H9 (cell line): ENCODE data around the gene ANKRD30B. TPM values are rescaled to one million over a fixed set of nuclear protein-coding genes. Genes with fewer than 3 reads are reported as not detected.
"Not testable (repeated sequence)": the region's sequence is repeated elsewhere in the genome, so short reads cannot be mapped to it uniquely, and the experiment has no call there.

ENCODE experiments used
- DNase-seq: peaks from one replicate; pipeline ENCODE4 v3.0.0-alpha.2; 2017
- H2AFZ ChIP-seq: one replicate; pipeline ENCODE4 v1.6.1; 2013; ENCODE audit warnings: mild to moderate bottlenecking, low read length, control low read depth, moderate library complexity
- H2AK5ac ChIP-seq: 2 replicates; pipeline ENCODE4 v1.6.1; 2013; ENCODE audit warnings: low read length, control low read depth, mixed read lengths; ENCODE audit not compliant: insufficient read length
- H2BK120ac ChIP-seq: one replicate; pipeline ENCODE4 v1.6.1; 2013; ENCODE audit warnings: low read depth, mild to moderate bottlenecking, low read length, control low read depth, inconsistent platforms; ENCODE audit not compliant: poor library complexity, severe bottlenecking
- H2BK12ac ChIP-seq: 2 replicates; pipeline ENCODE4 v1.6.1; 2013; ENCODE audit warnings: low read length, control low read depth, mixed read lengths, low read depth; ENCODE audit not compliant: insufficient read length
- H2BK15ac ChIP-seq: 2 replicates; pipeline ENCODE4 v1.6.1; 2013; ENCODE audit warnings: low read depth, low read length, control low read depth
- H2BK20ac ChIP-seq: one replicate; pipeline ENCODE4 v1.6.1; 2013; ENCODE audit warnings: low read depth, mild to moderate bottlenecking, low read length, control low read depth, inconsistent platforms; ENCODE audit not compliant: poor library complexity, severe bottlenecking
- H2BK5ac ChIP-seq: 2 replicates; pipeline ENCODE4 v1.6.1; 2013; ENCODE audit warnings: low read length, control low read depth, mixed read lengths; ENCODE audit not compliant: insufficient read length
- H3K14ac ChIP-seq: 2 replicates; pipeline ENCODE4 v1.6.1; 2013; ENCODE audit warnings: low read length, control low read depth; ENCODE audit not compliant: insufficient read depth
- H3K18ac ChIP-seq: 2 replicates; pipeline ENCODE4 v1.6.1; 2013; ENCODE audit warnings: low read depth, mild to moderate bottlenecking, mixed read lengths, low read length, control low read depth; ENCODE audit not compliant: insufficient read length
- H3K23ac ChIP-seq: 2 replicates; pipeline ENCODE4 v1.6.1; 2013; ENCODE audit warnings: low read length, control low read depth, mixed read lengths, low read depth; ENCODE audit not compliant: insufficient read length
- H3K23me2 ChIP-seq: 2 replicates; pipeline ENCODE4 v1.6.1; 2013; ENCODE audit warnings: low read depth, mild to moderate bottlenecking, mixed read lengths, low read length, control low read depth; ENCODE audit not compliant: insufficient read length, poor library complexity, severe bottlenecking
- H3K27ac ChIP-seq: 2 replicates; pipeline ENCODE4 v1.5.1; 2013; ENCODE audit warnings: low read length, control low read depth, mixed read lengths, low read depth; ENCODE audit not compliant: insufficient read length
- H3K27me3 ChIP-seq: 2 replicates; pipeline ENCODE4 v1.6.1; 2013; ENCODE audit warnings: low read length, control low read depth, inconsistent platforms; ENCODE audit not compliant: insufficient read depth
- H3K4ac ChIP-seq: 2 replicates; pipeline ENCODE4 v1.6.1; 2013; ENCODE audit warnings: low read depth, mild to moderate bottlenecking, control low read depth, inconsistent platforms, low read length, moderate library complexity
- H3K4me1 ChIP-seq: 2 replicates; pipeline ENCODE4 v1.6.1; 2013; ENCODE audit warnings: low read length, control low read depth, inconsistent platforms; ENCODE audit not compliant: insufficient read depth
- H3K4me2 ChIP-seq: 2 replicates; pipeline ENCODE4 v1.6.1; 2013; ENCODE audit warnings: low read length, control low read depth, mixed read lengths; ENCODE audit not compliant: insufficient read length, insufficient read depth
- H3K56ac ChIP-seq: 2 replicates; pipeline ENCODE4 v1.6.1; 2013; ENCODE audit warnings: low read depth, mild to moderate bottlenecking, mixed read lengths, low read length, control low read depth; ENCODE audit not compliant: insufficient read length
- H3K79me1 ChIP-seq: 2 replicates; pipeline ENCODE4 v1.6.1; 2013; ENCODE audit warnings: low read depth, mild to moderate bottlenecking, moderate library complexity, low read length, control low read depth, inconsistent platforms; ENCODE audit not compliant: insufficient read depth, poor library complexity, severe bottlenecking
- H3K79me2 ChIP-seq: 2 replicates; pipeline ENCODE4 v1.6.1; 2013; ENCODE audit warnings: low read length, control low read depth, inconsistent platforms; ENCODE audit not compliant: insufficient read depth
- H3K9ac ChIP-seq: 2 replicates; pipeline ENCODE4 v1.6.1; 2013; ENCODE audit warnings: low read length, control low read depth, mixed read lengths; ENCODE audit not compliant: insufficient read length; ENCODE audit errors: extremely low read depth
- H3K9me3 ChIP-seq: one replicate; pipeline ENCODE4 v1.6.1; 2013; ENCODE audit warnings: low read depth, low read length, inconsistent platforms; ENCODE audit not compliant: control insufficient read depth
- H3T11ph ChIP-seq: one replicate; pipeline ENCODE4 v1.6.1; 2013; ENCODE audit warnings: mild to moderate bottlenecking, low read length, control low read depth, inconsistent platforms
- H4K20me1 ChIP-seq: one replicate; pipeline ENCODE4 v1.6.1; 2013; ENCODE audit not compliant: control insufficient read depth, insufficient read length, insufficient read depth
- H4K5ac ChIP-seq: 2 replicates; pipeline ENCODE4 v1.6.1; 2013; ENCODE audit warnings: low read depth, mild to moderate bottlenecking, mixed read lengths, low read length, control low read depth; ENCODE audit not compliant: insufficient read length
- H4K8ac ChIP-seq: replicated peaks from 2 replicates; pipeline ENCODE4 v1.6.1; 2013; ENCODE audit warnings: low read length, control low read depth, mixed read lengths, low read depth; ENCODE audit not compliant: insufficient read length
- H4K91ac ChIP-seq: 2 replicates; pipeline ENCODE4 v1.6.1; 2013; ENCODE audit warnings: low read depth, mild to moderate bottlenecking, moderate library complexity, mixed read lengths, low read length, control low read depth; ENCODE audit not compliant: insufficient read length
- H3K27ac Mint-ChIP-seq, 3 experiments: 2 replicates in 2 of 3; 3 replicates in 1 of 3; pipeline ENCODE4 v1.8.0; 2020 to 2021; ENCODE audit warnings: mixed read lengths in 3 of 3, mild to moderate bottlenecking in 1 of 3, moderate library complexity in 1 of 3
- H3K27me3 Mint-ChIP-seq: 2 replicates; pipeline ENCODE4 v1.8.0; 2021; ENCODE audit warnings: low read depth, mild to moderate bottlenecking, moderate library complexity, mixed read lengths
- H3K36me3 Mint-ChIP-seq, 3 experiments: 2 replicates in 2 of 3; 3 replicates in 1 of 3; pipeline ENCODE4 v1.8.0; 2020 to 2021; ENCODE audit warnings: low read depth in 3 of 3, mixed read lengths in 3 of 3; ENCODE audit not compliant: insufficient read depth in 1 of 3
- H3K4me1 Mint-ChIP-seq, 2 experiments: 2 replicates each; pipeline ENCODE4 v1.8.0; 2020; ENCODE audit warnings: mixed read lengths in 2 of 2
- H3K4me3 Mint-ChIP-seq, 2 experiments: 2 replicates in 1 of 2; 3 replicates in 1 of 2; pipeline ENCODE4 v1.8.0; 2020 to 2021; ENCODE audit warnings: mild to moderate bottlenecking in 2 of 2, mixed read lengths in 2 of 2, moderate library complexity in 1 of 2
- H3K9me3 Mint-ChIP-seq, 2 experiments: 2 replicates in 1 of 2; 3 replicates in 1 of 2; pipeline ENCODE4 v1.8.0; 2020; ENCODE audit warnings: mild to moderate bottlenecking in 2 of 2, mixed read lengths in 2 of 2, moderate library complexity in 1 of 2
- WGBS: extraction: QIAGEN DNeasy Blood & Tissue Kit; methylation state at CpG from one replicate; pipeline ENCODE4 v1.1.7; 2013; ENCODE audit warnings: missing lambda C conversion rate, low lambda C conversion rate, mixed read lengths; ENCODE audit not compliant: insufficient read length; ENCODE audit errors: extremely low coverage; 5-methylcytosine and 5-hydroxymethylcytosine counted together
- total RNA-seq: library from RNA; stranded (reverse); gene quantifications from 2 replicates; pipeline ENCODE4 v1.2.1, GENCODE V29; 2021

ANKRD30B gene
- total RNA-seq, 1 experiment from 2014 or later, result not detected

DNA sequence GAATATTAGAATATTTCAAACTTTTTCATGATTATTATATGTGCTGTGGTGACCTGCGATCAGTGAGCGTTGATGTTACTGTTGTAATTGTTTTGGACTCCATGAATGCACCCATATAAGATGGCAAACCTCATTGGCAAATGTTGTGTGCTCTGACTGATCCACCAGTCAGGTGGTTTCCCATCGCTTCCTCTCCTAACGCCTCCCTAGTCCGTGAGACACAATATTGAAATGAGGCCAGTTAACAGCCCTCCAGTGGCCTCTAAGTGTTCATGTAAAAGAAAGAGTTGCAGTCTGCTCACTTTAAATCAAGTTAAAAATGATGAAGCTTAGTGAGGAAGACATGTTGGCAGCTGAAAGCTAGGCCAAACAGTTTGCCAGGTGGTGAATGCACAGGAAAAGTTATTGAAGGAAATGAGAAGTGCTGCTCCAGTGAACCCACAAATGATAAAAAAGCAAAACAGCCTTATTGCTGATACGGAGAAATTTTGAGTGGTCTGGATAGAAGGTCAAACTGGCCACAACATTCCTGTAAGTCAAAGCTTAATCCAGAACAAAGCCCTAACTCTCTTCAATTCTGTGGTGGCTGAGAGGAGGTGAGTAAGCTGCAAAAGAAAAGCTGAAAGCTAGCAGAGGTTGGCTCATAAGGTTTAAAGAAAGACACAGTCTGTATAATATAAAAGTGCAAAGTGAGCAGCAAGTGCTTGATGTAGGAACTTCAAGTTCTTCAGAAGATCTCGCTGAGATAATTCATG is 46.5 kb upstream of the ANKRD30B start:
- not testable (repeated sequence) for H3K4me2 ChIP-seq, H2BK20ac ChIP-seq, H3K27ac Mint-ChIP-seq, H3K4me1 Mint-ChIP-seq, H2AK5ac ChIP-seq, H4K5ac ChIP-seq, H3K79me1 ChIP-seq, H3K23ac ChIP-seq, H3K27me3 Mint-ChIP-seq, H3K56ac ChIP-seq, H2AFZ ChIP-seq, H2BK5ac ChIP-seq, H2BK15ac ChIP-seq, H3K9ac ChIP-seq, H3K4me1 ChIP-seq, H3K14ac ChIP-seq, H3K23me2 ChIP-seq, H3K27me3 ChIP-seq, H3K27ac ChIP-seq, H3K4ac ChIP-seq, H2BK120ac ChIP-seq, H3K79me2 ChIP-seq, H3K4me3 Mint-ChIP-seq, H2BK12ac ChIP-seq, H3T11ph ChIP-seq, H4K8ac ChIP-seq, H4K20me1 ChIP-seq, DNase-seq, H4K91ac ChIP-seq, H3K18ac ChIP-seq
- Mint-ChIP-seq H3K36me3 (peaks cover 0 to 11% (median 4%) of the 10 kb centered on the region in 3 experiments; a peak in 4 of 7 replicates), H3K9me3 (peaks cover 63 to 66% of the 10 kb centered on the region in 2 experiments)
- H3K9me3 ChIP-seq, result peaks cover 41% of the 10 kb centered on the region
- no CpG with 5 or more reads among the region's 7 CpGs for whole genome bisulfite sequencing

DNA sequence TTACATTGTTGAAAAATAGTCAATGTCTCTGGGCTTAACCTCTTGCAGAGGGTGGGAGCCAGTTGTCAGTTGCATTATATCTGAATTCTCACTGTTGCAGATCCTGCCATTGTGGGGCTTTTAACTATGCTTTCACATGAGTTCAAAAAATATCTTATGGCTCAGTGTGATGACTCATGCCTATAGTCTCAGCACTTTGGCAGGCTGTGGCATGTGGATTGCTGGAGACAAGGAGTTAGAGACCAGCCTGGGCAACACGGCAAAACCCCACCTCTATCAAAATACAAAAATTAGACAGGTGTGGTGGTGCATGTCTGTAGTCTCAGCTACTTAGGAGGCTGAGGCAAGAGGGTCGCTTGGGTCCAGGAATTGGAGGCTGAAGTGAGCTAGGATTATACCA is 38.2 kb upstream of the ANKRD30B start:
- not testable (repeated sequence) for H2BK5ac ChIP-seq, H2BK120ac ChIP-seq, H3K9ac ChIP-seq, H3K4me3 Mint-ChIP-seq, H2AK5ac ChIP-seq, H2BK20ac ChIP-seq, H3K27ac ChIP-seq, H3K27ac Mint-ChIP-seq, H3T11ph ChIP-seq, H2BK15ac ChIP-seq, H3K4me1 ChIP-seq, H2BK12ac ChIP-seq, H2AFZ ChIP-seq, H3K79me1 ChIP-seq, H3K4me2 ChIP-seq, H4K8ac ChIP-seq, H3K56ac ChIP-seq, H3K36me3 Mint-ChIP-seq, H3K4me1 Mint-ChIP-seq, H3K23ac ChIP-seq, H3K79me2 ChIP-seq, H4K20me1 ChIP-seq, H3K27me3 ChIP-seq, H3K27me3 Mint-ChIP-seq, H3K14ac ChIP-seq, H4K5ac ChIP-seq, H4K91ac ChIP-seq, H3K23me2 ChIP-seq, DNase-seq, H3K18ac ChIP-seq, H3K4ac ChIP-seq
- H3K9me3 ChIP-seq, result peaks cover 19% of the 10 kb centered on the region
- WGBS, result no CpG with 5 or more reads among the region's 2 CpGs
- H3K9me3 Mint-ChIP-seq, result peaks cover 65 to 68% of the 10 kb centered on the region in 2 experiments
